Stimulated activated effector memory CD8-positive, alpha-beta T cell treated with anti-CD3 and anti-CD28 coated beads, Interleukin-12 subunit alpha, Interleukin-12 subunit beta, amount 100 ng/mL, for 72 hours (primary cell): ENCODE measurements around the gene ZNF267.
"Not testable (repeated sequence)": the region's sequence is repeated elsewhere in the genome, so short reads cannot be mapped to it uniquely, and the experiment has no call there.

Experiments
- ATAC-seq: fragments of 150-1000 bp; cut with Tn5 transposase; 2 replicates; pipeline ENCODE4 v1.10.0; 2021
- DNase-seq, 2 donors: peaks; one replicate each; pipeline ENCODE4 v3.0.0; 2021 to 2022; ENCODE audit warnings: low spot score in 2 of 2
- H3K27ac Mint-ChIP-seq: one replicate; pipeline ENCODE4 v1.8.0; 2022; ENCODE audit warnings: mild to moderate bottlenecking, mixed read lengths
- H3K36me3 Mint-ChIP-seq: one replicate; pipeline ENCODE4 v1.8.0; 2022; ENCODE audit warnings: mild to moderate bottlenecking, mixed read lengths
- H3K4me1 Mint-ChIP-seq: one replicate; pipeline ENCODE4 v1.8.0; 2022; ENCODE audit warnings: mixed read lengths
- H3K4me3 Mint-ChIP-seq: one replicate; pipeline ENCODE4 v1.8.0; 2022; ENCODE audit warnings: mild to moderate bottlenecking, mixed read lengths
- H3K9me3 Mint-ChIP-seq: one replicate; pipeline ENCODE4 v1.8.0; 2022; ENCODE audit warnings: mixed read lengths

Gene ZNF267

GRCh38 chr16:31873556-31874365 lies at the start of gene ZNF267:
Gene ZNF267 (plus strand): TSS chr16:31873807. CDS start chr16:31873967, 160 bp downstream.
- Mint-ChIP-seq H3K36me3 (peaks cover 65% of the 10 kb centered on the region), H3K27ac (peak within 1 kb of the TSS; percentile 99), H3K9me3 (no peaks in the 10 kb centered on the region), H3K4me1 (peaks cover 49% of the 10 kb centered on the region), H3K4me3 (peak within 1 kb of the TSS; percentile 84)
- ATAC-seq (peak; percentile 60), DNase-seq (peak; percentile 74 to 94)

GRCh38 chr16:31833047-31833446 lies 40.6 kb upstream of the ZNF267 start:
- DNase-seq (no peak), ATAC-seq (no peak)
- Mint-ChIP-seq H3K36me3 (no peaks in the 10 kb centered on the region), H3K4me1 (no peaks in the 10 kb centered on the region), H3K27ac (no peak overlapping the region), H3K9me3 (peaks cover 3% of the 10 kb centered on the region), H3K4me3 (no peak overlapping the region)

DNA sequence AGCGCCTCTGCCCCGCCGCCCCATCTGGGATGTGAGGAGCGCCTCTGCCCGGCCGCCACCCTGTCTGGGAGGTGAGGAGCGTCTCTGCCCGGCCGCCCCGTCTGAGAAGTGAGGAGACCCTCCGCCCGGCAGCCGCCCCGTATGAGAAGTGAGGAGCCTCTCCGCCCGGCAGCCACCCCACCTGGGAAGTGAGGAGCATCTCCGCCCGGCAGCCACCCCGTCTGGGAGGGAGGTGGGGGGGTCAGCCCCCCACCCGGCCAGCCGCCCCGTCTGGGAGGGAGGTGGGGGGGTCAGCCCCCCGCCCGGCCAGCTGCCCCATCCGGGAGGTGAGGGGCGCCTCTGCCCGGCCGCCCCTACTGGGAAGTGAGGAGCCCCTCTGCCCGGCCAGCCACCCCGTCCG lies 37.2 kb upstream of the ZNF267 start:
- not testable (repeated sequence) for H3K9me3 Mint-ChIP-seq

GRCh38 chr16:31842864-31843263 lies 30.7 kb upstream of the ZNF267 start:
- H3K4me1 Mint-ChIP-seq: no peaks in the 10 kb centered on the region
- ATAC-seq (no peak), DNase-seq (no peak)
- no peak overlapping the region for H3K4me3 Mint-ChIP-seq
- peaks cover 12% of the 10 kb centered on the region for H3K9me3 Mint-ChIP-seq
- H3K36me3 Mint-ChIP-seq: no peaks in the 10 kb centered on the region
- H3K27ac Mint-ChIP-seq: no peak overlapping the region

More for the DNA sequence above, 37.2 kb upstream of the ZNF267 start:
- not testable (repeated sequence) for H3K4me3 Mint-ChIP-seq, H3K36me3 Mint-ChIP-seq, H3K4me1 Mint-ChIP-seq, DNase-seq, ATAC-seq, H3K27ac Mint-ChIP-seq

- H3K9me3 Mint-ChIP-seq: peaks cover 22% of the 10 kb centered on the region
- H3K27ac Mint-ChIP-seq, H3K4me3 Mint-ChIP-seq, H3K4me1 Mint-ChIP-seq, DNase-seq, ATAC-seq, H3K36me3 Mint-ChIP-seq: not testable (repeated sequence)
These were observed 25.0 kb upstream of the ZNF267 start for GRCh38 chr16:31848572-31848971.

DNA sequence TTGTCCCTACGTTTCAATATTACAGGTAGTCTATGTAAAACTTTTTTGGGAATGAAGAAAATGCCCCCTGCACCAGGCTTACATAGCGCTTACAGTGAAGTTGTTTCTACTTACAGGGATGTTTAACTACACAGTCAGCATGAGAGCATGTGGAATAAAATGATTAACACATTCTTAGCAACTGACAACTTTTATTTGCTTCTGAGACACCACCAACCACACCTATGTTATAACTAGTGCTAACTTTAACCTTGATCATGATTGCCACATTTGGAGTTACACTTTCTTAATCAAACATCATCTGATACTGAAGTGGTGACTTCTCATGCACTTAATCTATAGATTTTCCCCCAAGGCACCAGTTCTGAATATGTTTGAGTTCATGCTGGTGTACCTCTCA lies 20.3 kb upstream of the ZNF267 start:
- no peaks in the 10 kb centered on the region for H3K36me3 Mint-ChIP-seq
- H3K9me3 Mint-ChIP-seq: peaks cover 12% of the 10 kb centered on the region
- no peak for DNase-seq
- no peak overlapping the region for H3K27ac Mint-ChIP-seq
- no peaks in the 10 kb centered on the region for H3K4me1 Mint-ChIP-seq
- no peak for ATAC-seq
- no peak overlapping the region for H3K4me3 Mint-ChIP-seq

DNA sequence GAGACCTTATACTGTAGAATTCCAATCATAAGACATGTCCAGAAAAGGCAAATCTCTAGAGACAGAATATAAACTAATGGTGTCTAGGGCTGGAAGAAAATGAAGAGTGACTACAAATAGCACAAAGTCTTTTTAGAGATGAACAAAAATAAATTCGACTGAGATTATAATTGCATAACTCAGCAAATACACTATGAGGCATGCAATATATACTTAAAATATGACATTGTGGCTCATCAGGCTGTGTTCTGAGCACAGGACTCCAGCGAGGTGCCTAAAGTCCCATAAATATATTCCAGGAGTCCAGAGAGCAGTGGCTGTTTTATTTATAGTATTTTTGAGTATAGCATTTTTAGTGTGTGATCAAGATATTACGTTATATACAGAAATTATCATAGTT lies 13.1 kb upstream of the ZNF267 start:
- no peak for DNase-seq
- H3K9me3 Mint-ChIP-seq: no peaks in the 10 kb centered on the region
- H3K36me3 Mint-ChIP-seq: no peaks in the 10 kb centered on the region
- no peak overlapping the region for H3K4me3 Mint-ChIP-seq
- ATAC-seq: no peak
- H3K4me1 Mint-ChIP-seq: peaks cover 20% of the 10 kb centered on the region
- no peak overlapping the region for H3K27ac Mint-ChIP-seq

- Mint-ChIP-seq H3K9me3 (no peaks in the 10 kb centered on the region), H3K4me1 (peaks cover 20% of the 10 kb centered on the region), H3K36me3 (no peaks in the 10 kb centered on the region), H3K4me3 (no peak overlapping the region), H3K27ac (peak overlapping the region; percentile 30)
- DNase-seq: no peak
- peak; percentile 69 for ATAC-seq
These were observed 12.2 kb upstream of the ZNF267 start for GRCh38 chr16:31861455-31861854.

DNA sequence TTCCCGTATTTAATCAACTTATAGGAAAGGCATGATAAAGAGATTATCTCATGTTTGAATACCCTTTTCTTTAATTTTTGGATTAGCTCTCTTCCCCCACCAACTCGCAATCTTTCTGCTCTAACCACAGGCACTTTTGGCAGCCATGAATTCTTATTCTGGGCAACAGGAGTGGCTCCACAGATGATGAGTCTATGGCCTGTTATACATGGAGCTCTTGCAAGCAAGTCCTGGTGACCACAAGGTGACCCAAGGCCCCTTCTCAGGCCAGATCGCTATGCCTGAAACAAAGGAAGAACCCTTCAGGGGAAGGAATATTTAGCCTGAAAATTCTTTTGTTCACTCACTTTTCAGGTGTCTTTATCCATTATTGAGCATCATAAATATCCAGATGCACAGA lies 10.8 kb upstream of the ZNF267 start:
- Mint-ChIP-seq H3K36me3 (no peaks in the 10 kb centered on the region), H3K4me1 (peaks cover 20% of the 10 kb centered on the region), H3K9me3 (no peaks in the 10 kb centered on the region), H3K4me3 (no peak overlapping the region), H3K27ac (no peak overlapping the region)
- DNase-seq (no peak), ATAC-seq (no peak)

DNA sequence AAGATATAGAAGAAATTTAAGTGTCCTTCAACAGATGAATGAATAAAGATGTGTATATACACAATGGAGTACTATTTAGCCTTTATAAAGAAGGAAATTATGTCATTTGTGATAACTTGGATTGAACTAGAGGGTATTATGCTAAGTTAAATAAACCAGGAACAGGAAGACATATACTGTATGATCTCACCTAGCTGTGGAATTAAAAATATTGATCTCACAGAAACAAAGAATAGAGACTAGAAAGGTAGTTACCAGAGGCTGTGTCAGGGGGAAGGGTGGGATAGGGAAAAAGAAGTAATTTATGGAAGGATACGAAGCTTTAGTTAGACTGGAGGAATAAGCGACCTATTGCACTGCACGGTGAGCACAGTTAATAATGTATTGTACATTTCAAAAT lies 5.4 kb upstream of the ZNF267 start:
- ATAC-seq: no peak
- DNase-seq: no peak
- no peaks in the 10 kb centered on the region for H3K9me3 Mint-ChIP-seq
- peaks cover 47% of the 10 kb centered on the region for H3K4me1 Mint-ChIP-seq
- peaks cover 9% of the 10 kb centered on the region for H3K36me3 Mint-ChIP-seq
- no peak overlapping the region for H3K27ac Mint-ChIP-seq
- peak overlapping the region; percentile 52 for H3K4me3 Mint-ChIP-seq

DNA sequence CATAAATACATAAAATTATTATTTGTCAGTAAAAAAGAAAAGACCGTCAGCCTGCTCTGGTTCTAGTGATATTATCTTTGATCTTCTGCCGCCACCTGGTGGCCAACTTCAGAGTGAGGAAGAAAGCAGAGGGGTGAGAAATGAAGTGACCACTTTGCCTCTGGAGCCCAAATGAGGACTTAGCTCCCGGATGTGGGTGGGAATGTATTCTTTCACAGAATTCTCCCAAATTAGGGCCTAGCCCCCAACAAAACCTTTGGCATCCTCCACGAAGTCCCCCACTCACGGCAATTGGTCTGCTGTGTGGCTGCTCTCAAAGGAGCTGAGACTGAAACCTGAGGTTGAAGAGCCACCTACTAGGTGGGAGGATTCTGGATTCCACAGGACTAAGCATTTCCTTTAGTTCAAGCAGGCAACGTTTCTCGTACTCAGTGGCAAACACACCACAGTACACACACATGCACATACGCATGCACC lies 4.9 kb upstream of the ZNF267 start:
- H3K4me1 Mint-ChIP-seq: peaks cover 48% of the 10 kb centered on the region
- peaks cover 15% of the 10 kb centered on the region for H3K36me3 Mint-ChIP-seq
- peak overlapping the region; percentile 82 for H3K27ac Mint-ChIP-seq
- no peaks in the 10 kb centered on the region for H3K9me3 Mint-ChIP-seq
- H3K4me3 Mint-ChIP-seq: peak overlapping the region; percentile 52
- DNase-seq (peak; percentile 73 to 91), ATAC-seq (peak; percentile 79)

- Mint-ChIP-seq H3K9me3 (no peaks in the 10 kb centered on the region), H3K27ac (peak overlapping the region; percentile 82), H3K36me3 (peaks cover 24% of the 10 kb centered on the region), H3K4me3 (peak overlapping the region; percentile 52), H3K4me1 (peaks cover 48% of the 10 kb centered on the region)
- DNase-seq (peak; percentile 34 to 76), ATAC-seq (peak; percentile 83)
These were observed 4.0 kb upstream of the ZNF267 start for GRCh38 chr16:31869511-31870201.

DNA sequence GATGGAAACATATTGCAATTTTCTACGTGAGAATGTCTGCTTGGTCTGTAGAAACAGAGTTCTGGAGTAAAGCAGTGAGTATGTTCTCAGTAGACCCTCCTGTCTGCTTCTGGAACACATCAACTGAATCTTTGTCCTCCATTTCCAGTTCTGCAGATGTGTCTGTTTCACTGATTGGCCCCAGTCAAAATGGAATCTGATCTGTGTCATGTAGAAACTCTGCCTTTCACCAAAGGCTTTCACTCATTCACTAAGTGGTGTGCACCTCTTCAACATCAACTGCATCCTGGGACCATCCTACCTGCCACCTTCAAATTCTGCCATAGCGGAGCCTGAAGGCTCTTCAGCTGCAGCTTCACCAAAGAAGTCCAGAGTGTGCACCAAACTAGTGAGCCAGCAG lies 2.8 kb upstream of the ZNF267 start:
- H3K27ac Mint-ChIP-seq: peak overlapping the region; percentile 82
- peaks cover 36% of the 10 kb centered on the region for H3K36me3 Mint-ChIP-seq
- H3K4me1 Mint-ChIP-seq: peaks cover 43% of the 10 kb centered on the region
- DNase-seq (no peak), ATAC-seq (no peak)
- peak overlapping the region; percentile 52 for H3K4me3 Mint-ChIP-seq
- H3K9me3 Mint-ChIP-seq: no peaks in the 10 kb centered on the region

DNA sequence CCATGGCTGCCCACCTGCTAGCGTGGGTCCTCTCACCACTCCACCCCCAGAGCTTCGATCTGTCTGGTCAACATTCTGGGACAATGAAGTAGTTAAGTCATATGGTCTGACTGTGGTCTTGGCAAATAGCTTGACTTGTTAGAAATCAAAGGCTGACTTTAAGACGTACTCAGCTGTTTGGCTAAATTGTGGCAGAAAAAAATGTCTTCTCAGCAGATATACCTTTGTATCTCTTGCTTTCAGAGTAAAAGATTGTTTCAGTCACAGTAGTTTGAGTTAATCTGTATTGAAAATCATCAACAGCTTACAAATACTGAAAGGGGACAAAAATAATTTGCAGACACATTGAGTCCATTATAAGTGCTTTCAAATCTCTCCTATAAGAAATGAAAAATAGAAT lies 2.1 kb upstream of the ZNF267 start:
- Mint-ChIP-seq H3K4me3 (no peak overlapping the region), H3K4me1 (peaks cover 43% of the 10 kb centered on the region), H3K27ac (peak overlapping the region; percentile 99), H3K9me3 (no peaks in the 10 kb centered on the region), H3K36me3 (peaks cover 43% of the 10 kb centered on the region)
- ATAC-seq (no peak), DNase-seq (no peak)

- H3K36me3 Mint-ChIP-seq: peaks cover 49% of the 10 kb centered on the region
- peaks cover 43% of the 10 kb centered on the region for H3K4me1 Mint-ChIP-seq
- DNase-seq: no peak
- peak overlapping the region; percentile 84 for H3K4me3 Mint-ChIP-seq
- no peaks in the 10 kb centered on the region for H3K9me3 Mint-ChIP-seq
- H3K27ac Mint-ChIP-seq: peak overlapping the region; percentile 99
- ATAC-seq: no peak
These were observed 1.4 kb upstream of the ZNF267 start for GRCh38 chr16:31872201-31872600.
